ENCODE measurements around the gene SND1. TPM values are rescaled to one million over a fixed set of nuclear protein-coding genes. Genes with fewer than 3 reads are reported as not detected.

SND1 gene
- total RNA-seq, 4 donors from 2014 or later: 64.3 to 77.0 (median 70.4) TPM

DNA sequence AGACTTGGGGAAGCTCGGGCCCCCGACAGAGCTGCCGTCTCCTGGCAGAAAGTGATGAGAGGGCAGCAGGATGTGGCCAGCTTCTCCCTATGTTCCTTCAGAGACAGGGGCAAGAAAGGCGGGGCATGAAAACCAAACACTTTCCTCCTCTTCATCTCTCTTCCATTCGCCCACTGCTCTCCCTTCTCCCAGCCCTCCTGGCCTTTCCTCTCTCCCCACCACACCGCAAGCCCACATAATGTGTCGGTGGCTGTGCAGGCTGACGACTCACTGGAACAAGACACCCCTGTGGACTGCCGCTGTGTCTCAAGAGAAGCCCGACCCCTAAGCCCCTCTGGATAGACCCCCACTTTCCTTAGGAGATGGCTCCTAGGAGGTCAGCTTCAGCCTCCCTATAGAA, 438.5 kb downstream of the SND1 start:
- no peak for DNase-seq
- peaks cover 0 to 18% (median 5%) of the 10 kb centered on the region in 4 donors for H3K36me3 ChIP-seq
- in situ Hi-C loops (cut with MboI; ENCODE audit: low pct_ligation_motif_present in 1 of 4, low pct_unique_long_range_greater_than_20kb in 1 of 4, low sequenced_read_pairs in 3 of 4) (no loop called here), intact Hi-C loops (cut with DNase I; ENCODE audit: low total_unique reads) (no loop called here)
- no peaks in the 10 kb centered on the region for H3K4me1 ChIP-seq
- no peak overlapping the region for H3K27ac ChIP-seq
- TF ChIP-seq POLR2AphosphoS5 (IDR thresholded peaks at IDR 0.05) (no peak), POLR2A (IDR thresholded peaks at IDR 0.05) (no peak), EP300 (IDR thresholded peaks at IDR 0.05; ENCODE audit: low read depth) (no peak)
- TF ChIP-seq, protein P1, sequence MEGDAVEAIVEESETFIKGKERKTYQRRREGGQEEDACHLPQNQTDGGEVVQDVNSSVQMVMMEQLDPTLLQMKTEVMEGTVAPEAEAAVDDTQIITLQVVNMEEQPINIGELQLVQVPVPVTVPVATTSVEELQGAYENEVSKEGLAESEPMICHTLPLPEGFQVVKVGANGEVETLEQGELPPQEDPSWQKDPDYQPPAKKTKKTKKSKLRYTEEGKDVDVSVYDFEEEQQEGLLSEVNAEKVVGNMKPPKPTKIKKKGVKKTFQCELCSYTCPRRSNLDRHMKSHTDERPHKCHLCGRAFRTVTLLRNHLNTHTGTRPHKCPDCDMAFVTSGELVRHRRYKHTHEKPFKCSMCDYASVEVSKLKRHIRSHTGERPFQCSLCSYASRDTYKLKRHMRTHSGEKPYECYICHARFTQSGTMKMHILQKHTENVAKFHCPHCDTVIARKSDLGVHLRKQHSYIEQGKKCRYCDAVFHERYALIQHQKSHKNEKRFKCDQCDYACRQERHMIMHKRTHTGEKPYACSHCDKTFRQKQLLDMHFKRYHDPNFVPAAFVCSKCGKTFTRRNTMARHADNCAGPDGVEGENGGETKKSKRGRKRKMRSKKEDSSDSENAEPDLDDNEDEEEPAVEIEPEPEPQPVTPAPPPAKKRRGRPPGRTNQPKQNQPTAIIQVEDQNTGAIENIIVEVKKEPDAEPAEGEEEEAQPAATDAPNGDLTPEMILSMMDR (IDR thresholded peaks at IDR 0.05): no peak
- no peak overlapping the region for H3K4me3 ChIP-seq
- no peaks in the 10 kb centered on the region for H3K9me3 ChIP-seq
- 92% methylated on average over 2 to 10 of the region's 10 CpGs for WGBS, 2 donors (ENCODE audit: low coverage in 1 of 2)
- H3K27me3 ChIP-seq: no peaks in the 10 kb centered on the region

DNA sequence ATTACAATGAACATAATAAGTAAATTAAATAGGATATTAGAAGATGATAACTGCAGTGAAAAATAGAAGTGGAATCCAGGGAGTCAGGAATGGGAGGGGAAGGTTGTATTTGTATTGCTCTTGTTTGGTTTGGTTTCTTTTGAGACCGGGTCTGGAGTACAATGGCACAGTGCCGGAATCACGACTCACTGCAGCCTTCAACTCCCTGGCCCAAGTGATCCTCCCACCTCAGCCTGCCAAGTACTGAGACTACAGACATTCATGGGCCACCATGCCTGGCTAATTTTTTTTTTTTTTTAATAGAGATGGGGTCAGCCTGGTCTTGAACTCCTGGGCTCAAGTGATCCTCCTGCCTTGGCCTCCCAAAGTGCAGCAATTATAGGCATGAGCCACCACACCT, 439.1 kb downstream of the SND1 start:
- no peaks in the 10 kb centered on the region for H3K9me3 ChIP-seq
- 83% methylated on average over 3 of the region's 3 CpGs; no CpG with 5 or more reads in 1 of the 2 donors for WGBS, 2 donors (ENCODE audit: low coverage in 1 of 2)
- no peaks in the 10 kb centered on the region for H3K4me1 ChIP-seq
- no peak for TF ChIP-seq POLR2AphosphoS5 (IDR thresholded peaks at IDR 0.05)
- no peak for TF ChIP-seq POLR2A (IDR thresholded peaks at IDR 0.05)
- TF ChIP-seq, protein P1 (IDR thresholded peaks at IDR 0.05): no peak
- TF ChIP-seq EP300 (IDR thresholded peaks at IDR 0.05; ENCODE audit: low read depth): no peak
- intact Hi-C loops (cut with DNase I; ENCODE audit: low total_unique reads) (no loop called here), in situ Hi-C loops (cut with MboI; ENCODE audit: low pct_ligation_motif_present in 1 of 4, low pct_unique_long_range_greater_than_20kb in 1 of 4, low sequenced_read_pairs in 3 of 4) (no loop called here)
- no peak overlapping the region for H3K27ac ChIP-seq
- H3K27me3 ChIP-seq: no peaks in the 10 kb centered on the region
- H3K36me3 ChIP-seq: peaks cover 0 to 18% (median 5%) of the 10 kb centered on the region in 4 donors
- DNase-seq: no peak
- H3K4me3 ChIP-seq: no peak overlapping the region

DNA sequence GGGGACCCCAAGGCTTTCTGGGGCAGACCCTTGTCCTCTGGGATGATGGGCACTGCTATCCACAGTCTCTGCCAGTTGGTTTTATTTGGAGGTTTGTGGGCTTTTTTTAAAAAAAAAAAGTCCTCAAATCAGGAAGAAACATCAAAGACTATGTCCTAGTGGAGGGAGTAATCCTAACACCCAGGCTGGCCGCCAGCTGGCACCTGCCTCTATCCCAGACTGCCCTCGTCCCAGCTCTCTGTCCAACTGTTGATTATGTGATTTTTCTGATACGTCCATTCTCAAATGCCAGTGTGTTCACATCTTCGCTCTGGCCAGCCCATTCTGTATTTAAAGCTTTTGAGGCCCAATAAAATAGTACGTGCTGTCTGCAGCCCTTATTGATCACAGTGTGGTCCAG, 440.2 kb downstream of the SND1 start:
- intact Hi-C loops (cut with DNase I; ENCODE audit: low total_unique reads) (no loop called here), in situ Hi-C loops (cut with MboI; ENCODE audit: low pct_ligation_motif_present in 1 of 4, low pct_unique_long_range_greater_than_20kb in 1 of 4, low sequenced_read_pairs in 3 of 4) (no loop called here)
- no peak overlapping the region for H3K4me3 ChIP-seq
- H3K36me3 ChIP-seq: peaks cover 0 to 18% (median 5%) of the 10 kb centered on the region in 4 donors
- no peaks in the 10 kb centered on the region for H3K27me3 ChIP-seq
- 80 to 93% methylated on average over 2 to 5 of the region's 5 CpGs for WGBS, 2 donors (ENCODE audit: low coverage in 1 of 2)
- H3K4me1 ChIP-seq: no peaks in the 10 kb centered on the region
- no peaks in the 10 kb centered on the region for H3K9me3 ChIP-seq
- no peak overlapping the region for H3K27ac ChIP-seq
- no peak for DNase-seq
- TF ChIP-seq, protein P1 (IDR thresholded peaks at IDR 0.05): no peak
- TF ChIP-seq POLR2A (IDR thresholded peaks at IDR 0.05) (no peak), POLR2AphosphoS5 (IDR thresholded peaks at IDR 0.05) (no peak), EP300 (IDR thresholded peaks at IDR 0.05; ENCODE audit: low read depth) (no peak)

DNA sequence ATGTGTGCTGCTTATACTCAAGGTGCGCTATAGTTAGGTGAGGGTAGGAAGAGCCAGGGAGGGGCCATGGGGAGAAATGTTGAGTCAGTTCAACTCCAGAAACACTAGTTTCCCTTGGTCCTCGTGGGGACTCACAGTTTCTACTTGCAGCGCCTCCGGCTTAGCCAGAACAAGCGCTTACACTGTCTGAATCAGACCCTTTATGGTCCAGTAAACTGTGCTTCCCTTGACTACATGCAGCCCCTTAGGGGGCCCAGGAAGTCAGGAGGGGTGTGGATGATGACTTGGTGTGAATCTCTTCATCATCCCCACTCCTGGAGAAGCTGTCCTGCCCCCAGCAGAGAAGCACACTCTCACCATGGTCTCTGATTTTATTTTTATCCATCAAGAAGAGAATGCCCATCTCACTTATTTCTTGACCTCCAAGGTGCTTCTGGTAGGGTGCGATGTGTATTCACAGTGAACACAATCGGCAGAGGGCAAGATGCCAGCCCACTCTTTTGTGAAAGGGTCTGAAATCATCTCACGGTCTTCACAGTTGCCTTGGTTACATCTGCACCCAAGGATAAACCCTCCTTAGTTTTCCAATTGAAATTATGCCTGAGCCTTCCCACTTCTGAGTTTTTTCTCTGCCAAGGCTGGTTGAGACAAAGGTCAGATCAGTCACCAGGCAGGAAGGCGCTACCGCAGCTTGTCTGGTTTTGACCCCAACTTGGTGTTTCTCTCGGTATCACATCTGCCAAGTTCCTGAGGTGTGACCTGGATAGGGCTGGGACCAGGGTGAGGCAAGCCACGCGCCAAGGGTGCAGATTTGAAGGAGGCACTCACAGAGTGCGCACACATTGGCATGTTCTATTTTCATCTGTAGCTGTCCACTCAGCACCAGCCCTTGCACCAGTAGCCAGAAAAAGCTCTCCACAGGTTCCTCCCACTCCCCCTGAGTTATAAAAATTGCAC, 441.9 kb downstream of the SND1 start:
- in situ Hi-C loops (cut with MboI; ENCODE audit: low pct_ligation_motif_present in 1 of 4, low pct_unique_long_range_greater_than_20kb in 1 of 4, low sequenced_read_pairs in 3 of 4): no loop called here
- intact Hi-C loops (cut with DNase I; ENCODE audit: low total_unique reads): no loop called here
- WGBS, 2 donors (ENCODE audit: low coverage in 1 of 2): 78 to 85% methylated on average over 3 to 14 of the region's 14 CpGs

More for the DNA sequence above, 441.9 kb downstream of the SND1 start:
- Histone ChIP-seq H3K27me3 (no peaks in the 10 kb centered on the region), H3K4me3 (no peak overlapping the region), H3K9me3 (no peaks in the 10 kb centered on the region), H3K4me1 (no peaks in the 10 kb centered on the region), H3K27ac (no peak overlapping the region), H3K36me3 (peaks cover 0 to 18% (median 5%) of the 10 kb centered on the region in 4 donors)
- no peak for TF ChIP-seq POLR2A (IDR thresholded peaks at IDR 0.05)
- TF ChIP-seq, protein P1 (IDR thresholded peaks at IDR 0.05): no peak
- TF ChIP-seq POLR2AphosphoS5 (IDR thresholded peaks at IDR 0.05): no peak
- no peak for TF ChIP-seq EP300 (IDR thresholded peaks at IDR 0.05; ENCODE audit: low read depth)
- DNase-seq: no peak

All from transverse colon (tissue), 4 donors.